ENCODE results near the gene MSMO1.

DNA sequence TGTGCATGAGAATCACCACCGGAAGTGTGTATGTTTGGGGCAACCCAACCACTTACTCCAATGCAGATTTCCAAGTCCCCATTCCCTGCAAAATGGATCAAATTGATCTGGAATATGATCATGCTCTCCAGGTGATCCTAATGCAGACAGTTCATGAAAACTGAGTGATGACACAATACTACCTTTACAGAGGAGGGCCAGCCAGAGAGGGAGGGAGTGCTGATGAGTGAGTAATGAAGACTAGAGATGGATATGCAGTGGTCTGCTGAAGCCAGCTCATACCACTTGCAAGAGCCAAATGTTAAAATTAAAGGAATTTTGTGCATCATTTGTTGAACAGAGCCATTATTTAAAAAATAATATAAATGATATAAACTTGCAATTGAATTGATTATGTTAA lies 41.1 kb downstream of the MSMO1 start:
- TF ChIP-seq CTCF (IDR thresholded peaks at IDR 0.05; ENCODE audit: extremely low read depth in 1 of 2, insufficient read depth in 1 of 2, low read depth in 1 of 2, low read length in 2 of 2) (no peak), POLR2A (IDR thresholded peaks at IDR 0.05; ENCODE audit: low read depth, low read length) (no peak), EZH2 (IDR thresholded peaks at IDR 0.05; ENCODE audit: borderline replicate concordance, low read depth, low read length, severe bottlenecking) (no peak)

All from endothelial cell of umbilical vein (primary cell).